Cardiac fibroblast (primary cell): ENCODE results near the gene FNDC3B.

Experiments
- DNase-seq, 2 donors: peaks; one replicate each; pipeline versions ENCODE4 v3.0.0 to v3.0.0-alpha.2; 2010; ENCODE audit warnings: low read depth in 2 of 2
- H3K4me3 ChIP-seq, 2 donors: replicated peaks in 1 of 2; 1 replicate in 1 of 2; 2 replicates in 1 of 2; pipeline ENCODE4 v1.5.1; 2011; ENCODE audit warnings: low read depth in 2 of 2, low read length in 2 of 2, mild to moderate bottlenecking in 2 of 2, moderate library complexity in 1 of 2
- TF ChIP-seq, protein P1 (sequence below): IDR thresholded peaks from one replicate; pipeline ENCODE4 v1.5.1; 2011; ENCODE audit warnings: low read depth, mild to moderate bottlenecking, low read length, inconsistent platforms

Gene FNDC3B

DNA sequence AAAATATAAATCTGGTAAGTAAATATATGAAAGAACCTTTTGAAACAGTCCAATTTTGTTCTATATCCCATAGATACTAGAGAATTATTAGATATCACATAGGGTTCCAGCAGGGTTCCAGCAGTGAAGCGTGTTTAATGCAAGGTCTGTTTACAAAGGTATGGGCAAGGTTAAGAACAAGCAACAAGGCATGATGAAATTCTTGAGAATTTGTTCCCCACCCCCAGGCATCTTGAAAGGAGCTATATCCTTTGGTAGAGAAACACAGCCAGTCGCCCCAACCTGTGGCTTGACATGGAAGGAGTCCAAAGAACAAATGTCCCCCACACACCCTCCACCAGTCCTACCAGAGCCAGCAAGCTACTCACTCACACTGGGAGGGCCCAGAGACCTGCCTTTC lies 18.6 kb upstream of the FNDC3B start:
- no peak overlapping the region for H3K4me3 ChIP-seq
- TF ChIP-seq, protein P1, sequence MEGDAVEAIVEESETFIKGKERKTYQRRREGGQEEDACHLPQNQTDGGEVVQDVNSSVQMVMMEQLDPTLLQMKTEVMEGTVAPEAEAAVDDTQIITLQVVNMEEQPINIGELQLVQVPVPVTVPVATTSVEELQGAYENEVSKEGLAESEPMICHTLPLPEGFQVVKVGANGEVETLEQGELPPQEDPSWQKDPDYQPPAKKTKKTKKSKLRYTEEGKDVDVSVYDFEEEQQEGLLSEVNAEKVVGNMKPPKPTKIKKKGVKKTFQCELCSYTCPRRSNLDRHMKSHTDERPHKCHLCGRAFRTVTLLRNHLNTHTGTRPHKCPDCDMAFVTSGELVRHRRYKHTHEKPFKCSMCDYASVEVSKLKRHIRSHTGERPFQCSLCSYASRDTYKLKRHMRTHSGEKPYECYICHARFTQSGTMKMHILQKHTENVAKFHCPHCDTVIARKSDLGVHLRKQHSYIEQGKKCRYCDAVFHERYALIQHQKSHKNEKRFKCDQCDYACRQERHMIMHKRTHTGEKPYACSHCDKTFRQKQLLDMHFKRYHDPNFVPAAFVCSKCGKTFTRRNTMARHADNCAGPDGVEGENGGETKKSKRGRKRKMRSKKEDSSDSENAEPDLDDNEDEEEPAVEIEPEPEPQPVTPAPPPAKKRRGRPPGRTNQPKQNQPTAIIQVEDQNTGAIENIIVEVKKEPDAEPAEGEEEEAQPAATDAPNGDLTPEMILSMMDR, result no peak
- DNase-seq, result no peak

- TF ChIP-seq, protein P1, result no peak
- no peak overlapping the region for H3K4me3 ChIP-seq
- no peak for DNase-seq
Observed at GRCh38 chr3:172021164-172021563, 18.2 kb upstream of the FNDC3B start.

DNA sequence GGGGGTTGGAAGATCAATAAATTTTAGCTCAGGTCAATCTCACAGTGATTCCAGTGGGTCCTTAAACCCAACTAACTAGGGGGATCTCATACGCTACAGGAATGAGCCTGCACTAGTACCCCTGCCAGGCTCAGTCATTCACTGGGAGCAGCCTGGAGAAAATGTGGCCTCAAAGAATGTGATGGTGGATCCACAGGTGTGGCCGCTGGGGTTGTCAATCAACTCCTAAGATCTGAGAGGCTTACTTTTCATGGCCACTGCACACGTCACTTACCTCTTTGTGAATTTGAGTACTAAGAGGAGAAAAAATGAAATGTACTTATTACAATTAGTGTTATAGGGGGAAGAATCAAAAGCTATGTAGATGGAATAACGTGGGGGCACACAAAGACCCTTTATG lies 17.5 kb upstream of the FNDC3B start:
- TF ChIP-seq, protein P1, result no peak
- DNase-seq, result no peak

DNA sequence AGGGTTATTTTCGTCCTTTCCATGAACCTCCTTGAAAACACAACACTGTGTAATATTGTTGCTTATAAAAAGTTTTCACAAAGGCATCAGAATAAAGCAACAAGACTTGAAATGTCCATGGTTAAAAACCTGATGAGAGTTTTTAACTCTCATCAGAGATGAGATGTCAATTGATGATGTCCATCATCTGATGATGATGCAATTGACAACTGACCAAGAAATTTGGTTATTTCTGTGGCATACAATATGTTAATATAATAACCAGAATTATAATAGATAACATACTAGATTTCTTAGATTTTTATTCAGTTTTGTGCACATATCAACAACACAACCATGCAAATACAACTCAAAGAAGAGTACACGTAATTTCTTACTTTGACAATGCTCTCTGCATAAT lies 15.5 kb upstream of the FNDC3B start:
- TF ChIP-seq, protein P1, result no peak
- DNase-seq, result no peak
- no peak overlapping the region for H3K4me3 ChIP-seq

More for the DNA sequence above, 17.5 kb upstream of the FNDC3B start:
- no peak overlapping the region for H3K4me3 ChIP-seq

DNA sequence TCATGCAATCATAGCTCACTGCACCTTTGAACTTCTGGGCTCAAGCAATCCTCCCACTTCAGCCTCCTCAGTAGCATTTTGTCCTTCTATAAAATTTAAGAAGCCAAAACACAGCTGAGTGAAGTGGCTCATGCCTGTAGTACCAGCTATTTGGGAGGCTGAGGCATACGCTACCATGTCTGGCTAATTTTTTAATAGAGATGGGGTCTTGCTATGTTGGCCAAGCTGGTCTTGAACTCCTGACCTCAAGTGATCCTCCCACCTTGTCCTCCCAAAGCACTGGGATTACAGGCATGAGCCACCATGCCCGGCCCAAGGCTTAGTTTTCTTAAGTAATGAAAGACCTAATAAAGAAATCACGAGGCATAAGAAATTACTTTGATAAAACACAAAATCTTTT lies 14.7 kb upstream of the FNDC3B start:
- H3K4me3 ChIP-seq, result no peak overlapping the region
- TF ChIP-seq, protein P1, result no peak
- no peak for DNase-seq

GRCh38 chr3:172029425-172030098 lies 9.8 kb upstream of the FNDC3B start:
- TF ChIP-seq, protein P1, result no peak
- H3K4me3 ChIP-seq, result no peak overlapping the region
- DNase-seq, result peak in 1 of 2 donors; percentile 6

GRCh38 chr3:172030181-172030580 lies 9.2 kb upstream of the FNDC3B start:
- no peak overlapping the region for H3K4me3 ChIP-seq
- DNase-seq, result no peak
- TF ChIP-seq, protein P1, result no peak
